H9 (cell line): Measurements from ENCODE around the gene MBLAC1. TPM values are rescaled to one million over a fixed set of nuclear protein-coding genes. Genes with fewer than 3 reads are reported as not detected.

ENCODE experiments used
- DNase-seq: peaks from one replicate; pipeline ENCODE4 v3.0.0-alpha.2; 2017
- H2AFZ ChIP-seq: one replicate; pipeline ENCODE4 v1.6.1; 2013; ENCODE audit warnings: mild to moderate bottlenecking, low read length, control low read depth, moderate library complexity
- H2AK5ac ChIP-seq: 2 replicates; pipeline ENCODE4 v1.6.1; 2013; ENCODE audit warnings: low read length, control low read depth, mixed read lengths; ENCODE audit not compliant: insufficient read length
- H2BK120ac ChIP-seq: one replicate; pipeline ENCODE4 v1.6.1; 2013; ENCODE audit warnings: low read depth, mild to moderate bottlenecking, low read length, control low read depth, inconsistent platforms; ENCODE audit not compliant: poor library complexity, severe bottlenecking
- H2BK12ac ChIP-seq: 2 replicates; pipeline ENCODE4 v1.6.1; 2013; ENCODE audit warnings: low read length, control low read depth, mixed read lengths, low read depth; ENCODE audit not compliant: insufficient read length
- H2BK15ac ChIP-seq: 2 replicates; pipeline ENCODE4 v1.6.1; 2013; ENCODE audit warnings: low read depth, low read length, control low read depth
- H2BK20ac ChIP-seq: one replicate; pipeline ENCODE4 v1.6.1; 2013; ENCODE audit warnings: low read depth, mild to moderate bottlenecking, low read length, control low read depth, inconsistent platforms; ENCODE audit not compliant: poor library complexity, severe bottlenecking
- H2BK5ac ChIP-seq: 2 replicates; pipeline ENCODE4 v1.6.1; 2013; ENCODE audit warnings: low read length, control low read depth, mixed read lengths; ENCODE audit not compliant: insufficient read length
- H3K14ac ChIP-seq: 2 replicates; pipeline ENCODE4 v1.6.1; 2013; ENCODE audit warnings: low read length, control low read depth; ENCODE audit not compliant: insufficient read depth
- H3K18ac ChIP-seq: 2 replicates; pipeline ENCODE4 v1.6.1; 2013; ENCODE audit warnings: low read depth, mild to moderate bottlenecking, mixed read lengths, low read length, control low read depth; ENCODE audit not compliant: insufficient read length
- H3K23ac ChIP-seq: 2 replicates; pipeline ENCODE4 v1.6.1; 2013; ENCODE audit warnings: low read length, control low read depth, mixed read lengths, low read depth; ENCODE audit not compliant: insufficient read length
- H3K23me2 ChIP-seq: 2 replicates; pipeline ENCODE4 v1.6.1; 2013; ENCODE audit warnings: low read depth, mild to moderate bottlenecking, mixed read lengths, low read length, control low read depth; ENCODE audit not compliant: insufficient read length, poor library complexity, severe bottlenecking
- H3K27ac ChIP-seq: 2 replicates; pipeline ENCODE4 v1.5.1; 2013; ENCODE audit warnings: low read length, control low read depth, mixed read lengths, low read depth; ENCODE audit not compliant: insufficient read length
- H3K27me3 ChIP-seq: 2 replicates; pipeline ENCODE4 v1.6.1; 2013; ENCODE audit warnings: low read length, control low read depth, inconsistent platforms; ENCODE audit not compliant: insufficient read depth
- H3K4ac ChIP-seq: 2 replicates; pipeline ENCODE4 v1.6.1; 2013; ENCODE audit warnings: low read depth, mild to moderate bottlenecking, control low read depth, inconsistent platforms, low read length, moderate library complexity
- H3K4me1 ChIP-seq: 2 replicates; pipeline ENCODE4 v1.6.1; 2013; ENCODE audit warnings: low read length, control low read depth, inconsistent platforms; ENCODE audit not compliant: insufficient read depth
- H3K4me2 ChIP-seq: 2 replicates; pipeline ENCODE4 v1.6.1; 2013; ENCODE audit warnings: low read length, control low read depth, mixed read lengths; ENCODE audit not compliant: insufficient read length, insufficient read depth
- H3K56ac ChIP-seq: 2 replicates; pipeline ENCODE4 v1.6.1; 2013; ENCODE audit warnings: low read depth, mild to moderate bottlenecking, mixed read lengths, low read length, control low read depth; ENCODE audit not compliant: insufficient read length
- H3K79me1 ChIP-seq: 2 replicates; pipeline ENCODE4 v1.6.1; 2013; ENCODE audit warnings: low read depth, mild to moderate bottlenecking, moderate library complexity, low read length, control low read depth, inconsistent platforms; ENCODE audit not compliant: insufficient read depth, poor library complexity, severe bottlenecking
- H3K79me2 ChIP-seq: 2 replicates; pipeline ENCODE4 v1.6.1; 2013; ENCODE audit warnings: low read length, control low read depth, inconsistent platforms; ENCODE audit not compliant: insufficient read depth
- H3K9ac ChIP-seq: 2 replicates; pipeline ENCODE4 v1.6.1; 2013; ENCODE audit warnings: low read length, control low read depth, mixed read lengths; ENCODE audit not compliant: insufficient read length; ENCODE audit errors: extremely low read depth
- H3K9me3 ChIP-seq: one replicate; pipeline ENCODE4 v1.6.1; 2013; ENCODE audit warnings: low read depth, low read length, inconsistent platforms; ENCODE audit not compliant: control insufficient read depth
- H3T11ph ChIP-seq: one replicate; pipeline ENCODE4 v1.6.1; 2013; ENCODE audit warnings: mild to moderate bottlenecking, low read length, control low read depth, inconsistent platforms
- H4K20me1 ChIP-seq: one replicate; pipeline ENCODE4 v1.6.1; 2013; ENCODE audit not compliant: control insufficient read depth, insufficient read length, insufficient read depth
- H4K5ac ChIP-seq: 2 replicates; pipeline ENCODE4 v1.6.1; 2013; ENCODE audit warnings: low read depth, mild to moderate bottlenecking, mixed read lengths, low read length, control low read depth; ENCODE audit not compliant: insufficient read length
- H4K8ac ChIP-seq: replicated peaks from 2 replicates; pipeline ENCODE4 v1.6.1; 2013; ENCODE audit warnings: low read length, control low read depth, mixed read lengths, low read depth; ENCODE audit not compliant: insufficient read length
- H4K91ac ChIP-seq: 2 replicates; pipeline ENCODE4 v1.6.1; 2013; ENCODE audit warnings: low read depth, mild to moderate bottlenecking, moderate library complexity, mixed read lengths, low read length, control low read depth; ENCODE audit not compliant: insufficient read length
- H3K27ac Mint-ChIP-seq, 3 experiments: 2 replicates in 2 of 3; 3 replicates in 1 of 3; pipeline ENCODE4 v1.8.0; 2020 to 2021; ENCODE audit warnings: mixed read lengths in 3 of 3, mild to moderate bottlenecking in 1 of 3, moderate library complexity in 1 of 3
- H3K27me3 Mint-ChIP-seq: 2 replicates; pipeline ENCODE4 v1.8.0; 2021; ENCODE audit warnings: low read depth, mild to moderate bottlenecking, moderate library complexity, mixed read lengths
- H3K36me3 Mint-ChIP-seq, 3 experiments: 2 replicates in 2 of 3; 3 replicates in 1 of 3; pipeline ENCODE4 v1.8.0; 2020 to 2021; ENCODE audit warnings: low read depth in 3 of 3, mixed read lengths in 3 of 3; ENCODE audit not compliant: insufficient read depth in 1 of 3
- H3K4me1 Mint-ChIP-seq, 2 experiments: 2 replicates each; pipeline ENCODE4 v1.8.0; 2020; ENCODE audit warnings: mixed read lengths in 2 of 2
- H3K4me3 Mint-ChIP-seq, 2 experiments: 2 replicates in 1 of 2; 3 replicates in 1 of 2; pipeline ENCODE4 v1.8.0; 2020 to 2021; ENCODE audit warnings: mild to moderate bottlenecking in 2 of 2, mixed read lengths in 2 of 2, moderate library complexity in 1 of 2
- H3K9me3 Mint-ChIP-seq, 2 experiments: 2 replicates in 1 of 2; 3 replicates in 1 of 2; pipeline ENCODE4 v1.8.0; 2020; ENCODE audit warnings: mild to moderate bottlenecking in 2 of 2, mixed read lengths in 2 of 2, moderate library complexity in 1 of 2
- CTCF ChIP-seq: fragments of 200-600 bp; sonication (generic); conservative IDR thresholded peaks from 3 replicates; pipeline ENCODE4 v1.8.0; 2021; ENCODE audit warnings: antibody characterized with exemption, mild to moderate bottlenecking
- WGBS: extraction: QIAGEN DNeasy Blood & Tissue Kit; methylation state at CpG from one replicate; pipeline ENCODE4 v1.1.7; 2013; ENCODE audit warnings: missing lambda C conversion rate, low lambda C conversion rate, mixed read lengths; ENCODE audit not compliant: insufficient read length; ENCODE audit errors: extremely low coverage; 5-methylcytosine and 5-hydroxymethylcytosine counted together
- total RNA-seq: library from RNA; stranded (reverse); gene quantifications from 2 replicates; pipeline ENCODE4 v1.2.1, GENCODE V29; 2021

Gene MBLAC1
- total RNA-seq, 1 experiment from 2014 or later: 1.9 TPM

- DNase-seq: peak; percentile 46
- H3K4me1 ChIP-seq: no peaks in the 10 kb centered on the region
Observed at GRCh38 chr7:100091411-100092181, 35.2 kb upstream of the MBLAC1 start.

More at GRCh38 chr7:100091411-100092181, 35.2 kb upstream of the MBLAC1 start:
- Histone ChIP-seq H3K4me2 (no peak overlapping the region), H4K20me1 (no peaks in the 10 kb centered on the region), H4K91ac (no peak overlapping the region), H3K14ac (no peak overlapping the region), H3K27ac (no peak overlapping the region), H3K18ac (no peak overlapping the region), H3K9me3 (no peaks in the 10 kb centered on the region), H3T11ph (no peak overlapping the region), H2BK15ac (no peak overlapping the region), H2BK120ac (no peak overlapping the region), H3K79me2 (no peaks in the 10 kb centered on the region), H3K4ac (no peak overlapping the region), H3K23ac (no peak overlapping the region), H3K9ac (no peak overlapping the region), H3K79me1 (no peaks in the 10 kb centered on the region), H3K27me3 (no peaks in the 10 kb centered on the region), H2AFZ (no peak overlapping the region), H4K5ac (no peak overlapping the region), H2BK12ac (no peak overlapping the region), H3K56ac (no peak overlapping the region), H3K23me2 (peaks cover 4% of the 10 kb centered on the region), H4K8ac (no peak overlapping the region), H2AK5ac (no peak overlapping the region), H2BK5ac (no peak overlapping the region), H2BK20ac (no peak overlapping the region)
- H3K9me3 Mint-ChIP-seq: no peaks in the 10 kb centered on the region; a peak in 1 of 5 replicates
- peaks cover 5% of the 10 kb centered on the region for H3K27me3 Mint-ChIP-seq
- H3K36me3 Mint-ChIP-seq: peaks cover 65 to 70% (median 68%) of the 10 kb centered on the region in 3 experiments
- TF ChIP-seq CTCF: peak; percentile 30; the same call in 2 of the 3 replicates
- peak overlapping the region; percentile 11 to 73; a peak in 3 of 5 replicates for H3K4me3 Mint-ChIP-seq
- WGBS: no CpG with 5 or more reads among the region's 19 CpGs
- peaks cover 9% of the 10 kb centered on the region in 2 experiments for H3K4me1 Mint-ChIP-seq
- H3K27ac Mint-ChIP-seq: peak overlapping the region; percentile 70 to 84 (median 82); a peak in 6 of 7 replicates
